Subcutaneous abdominal adipose tissue (tissue), 5 donors: ENCODE data around the gene RGS11.

Source experiments
- H3K27ac ChIP-seq: one replicate; pipeline ENCODE4 v1.7.0; 2013; ENCODE audit warnings: low read depth, mild to moderate bottlenecking, inconsistent platforms, low read length, moderate library complexity
- H3K27me3 ChIP-seq, 5 donors: one replicate each; pipeline ENCODE4 v1.7.0; 2013; ENCODE audit warnings: low read length in 5 of 5, inconsistent platforms in 1 of 5; ENCODE audit not compliant: control insufficient read depth in 5 of 5, insufficient read depth in 4 of 5
- H3K36me3 ChIP-seq, 5 donors: one replicate each; pipeline ENCODE4 v1.7.0; 2013; ENCODE audit warnings: low read length in 5 of 5; ENCODE audit not compliant: control insufficient read depth in 5 of 5, insufficient read depth in 5 of 5
- H3K4me1 ChIP-seq, 5 donors: one replicate each; pipeline ENCODE4 v1.7.0; 2013; ENCODE audit warnings: low read length in 5 of 5, mild to moderate bottlenecking in 3 of 5, moderate library complexity in 1 of 5; ENCODE audit not compliant: control insufficient read depth in 5 of 5, insufficient read depth in 5 of 5
- H3K4me3 ChIP-seq, 5 donors: one replicate each; pipeline ENCODE4 v1.7.0; 2013; ENCODE audit warnings: low read length in 5 of 5, low read depth in 1 of 5
- H3K9ac ChIP-seq, 5 donors: one replicate each; pipeline ENCODE4 v1.7.0; 2013; ENCODE audit warnings: low read length in 5 of 5, mild to moderate bottlenecking in 4 of 5, moderate library complexity in 3 of 5
- H3K9me3 ChIP-seq, 5 donors: one replicate each; pipeline ENCODE4 v1.7.0; 2013; ENCODE audit warnings: low read length in 5 of 5; ENCODE audit not compliant: control insufficient read depth in 5 of 5
- donor health status: healthy.
- donor health status: healthy.
- donor health status: healthy.
- donor health status: healthy.
- donor health status: healthy.

Gene RGS11

DNA sequence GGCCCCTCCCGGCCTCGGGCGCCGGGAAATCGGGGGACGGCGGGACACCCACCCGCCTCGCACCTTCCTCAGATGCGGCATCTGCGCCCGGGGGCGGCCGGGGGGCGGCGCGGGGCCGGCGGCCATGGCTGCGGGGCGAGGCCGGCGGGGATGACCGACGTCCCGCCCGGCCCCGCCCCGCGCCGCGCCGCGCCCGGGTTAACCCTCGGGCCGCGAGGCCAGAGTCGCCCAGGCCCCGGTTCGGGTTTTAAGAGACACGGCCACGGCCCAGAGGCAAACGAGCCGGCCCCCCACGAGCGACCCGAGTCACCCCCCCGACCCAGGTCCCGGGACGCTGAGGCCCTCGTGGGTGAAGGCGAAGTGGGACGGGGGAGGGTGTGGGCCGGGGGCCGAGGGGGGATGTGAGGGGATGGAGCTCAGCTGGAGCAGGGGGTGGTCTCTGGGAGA is at the start of gene RGS11:
Gene RGS11, minus strand, starts transcription at position 159 of the 447 bp plus-strand sequence. Its CDS starts 33 bp downstream, at position 126.
- peak within 1 kb of the TSS in 3 of 5 donors; percentile 26 to 60 (median 51) for H3K9ac ChIP-seq
- peaks cover 0 to 9% (median 0%) of the 10 kb centered on the region in 5 donors for H3K27me3 ChIP-seq
- no peaks in the 10 kb centered on the region for H3K9me3 ChIP-seq
- H3K4me3 ChIP-seq = peak within 1 kb of the TSS in 4 of 5 donors; percentile 50 to 66 (median 63)
- H3K36me3 ChIP-seq = no peaks in the 10 kb centered on the region
- no peak within 1 kb of the TSS for H3K27ac ChIP-seq
- H3K4me1 ChIP-seq = peaks cover 0 to 28% (median 25%) of the 10 kb centered on the region in 5 donors

DNA sequence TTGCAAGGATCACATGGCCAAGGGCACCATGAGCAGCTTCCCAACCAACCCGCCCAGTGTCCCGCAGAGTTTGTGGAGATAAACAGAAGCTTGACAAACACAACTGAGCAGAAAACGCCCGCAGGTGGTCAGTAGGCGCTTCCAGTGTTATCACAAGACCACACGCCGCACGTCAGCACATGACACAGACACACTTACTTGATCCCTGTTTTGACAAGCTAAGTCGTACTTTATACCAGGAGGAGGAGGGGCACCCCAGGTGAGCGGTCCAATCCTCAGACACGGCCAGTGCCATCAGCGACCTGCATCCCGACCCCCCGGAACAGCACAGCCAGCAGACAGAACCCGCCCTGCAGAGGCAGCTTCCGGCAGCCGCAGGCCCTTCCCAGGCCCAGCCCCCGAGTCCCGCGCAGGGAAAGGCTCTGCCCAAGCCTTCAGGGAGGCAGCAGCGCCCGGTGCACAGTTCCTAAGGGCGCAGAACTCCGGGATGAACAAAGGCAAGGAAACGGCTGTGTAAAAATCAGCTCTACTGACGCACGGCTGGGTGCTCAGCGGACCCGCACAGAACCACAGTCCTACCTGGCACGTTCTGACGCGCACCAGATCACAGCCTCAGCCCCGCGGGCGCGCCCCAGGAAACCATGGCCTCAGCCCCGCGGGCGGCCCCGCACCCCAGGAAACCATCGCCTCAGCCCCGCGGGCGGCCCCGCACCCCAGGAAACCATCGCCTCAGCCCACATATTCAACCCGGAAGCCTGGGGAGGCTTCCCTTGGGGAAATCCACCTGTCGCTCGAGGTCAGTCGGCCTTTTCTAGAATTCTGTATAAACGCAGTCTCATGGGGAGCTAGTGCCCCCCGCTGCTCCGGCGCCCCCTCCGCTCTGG is 48.9 kb upstream of the RGS11 start:
- Histone ChIP-seq H3K4me3 (peak overlapping the region in 2 of 5 donors; percentile 35 to 49), H3K4me1 (peaks cover 0 to 30% (median 19%) of the 10 kb centered on the region in 5 donors), H3K27ac (no peak overlapping the region), H3K9ac (peak overlapping the region in 1 of 5 donors; percentile 32), H3K27me3 (no peaks in the 10 kb centered on the region), H3K36me3 (peaks cover 0 to 8% (median 3%) of the 10 kb centered on the region in 5 donors), H3K9me3 (no peaks in the 10 kb centered on the region)

DNA sequence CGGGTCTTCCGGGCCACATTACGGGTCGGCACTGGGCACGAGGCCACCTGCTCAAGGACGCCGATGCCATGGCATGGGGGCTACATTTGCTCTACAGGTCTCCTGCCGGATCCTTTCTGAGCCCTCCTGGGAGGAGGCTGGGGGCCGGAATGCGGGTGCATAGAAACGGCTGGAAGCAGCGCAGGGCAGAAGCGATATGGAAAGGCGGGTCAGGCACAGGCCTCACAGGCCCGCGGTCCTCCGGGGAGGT is 48.4 kb upstream of the RGS11 start:
- H3K36me3 ChIP-seq = peaks cover 0 to 13% (median 8%) of the 10 kb centered on the region in 5 donors
- no peaks in the 10 kb centered on the region for H3K27me3 ChIP-seq
- no peaks in the 10 kb centered on the region for H3K9me3 ChIP-seq
- H3K27ac ChIP-seq = no peak overlapping the region
- H3K4me1 ChIP-seq = peaks cover 0 to 30% (median 19%) of the 10 kb centered on the region in 5 donors
- no peak overlapping the region for H3K9ac ChIP-seq
- no peak overlapping the region for H3K4me3 ChIP-seq

DNA sequence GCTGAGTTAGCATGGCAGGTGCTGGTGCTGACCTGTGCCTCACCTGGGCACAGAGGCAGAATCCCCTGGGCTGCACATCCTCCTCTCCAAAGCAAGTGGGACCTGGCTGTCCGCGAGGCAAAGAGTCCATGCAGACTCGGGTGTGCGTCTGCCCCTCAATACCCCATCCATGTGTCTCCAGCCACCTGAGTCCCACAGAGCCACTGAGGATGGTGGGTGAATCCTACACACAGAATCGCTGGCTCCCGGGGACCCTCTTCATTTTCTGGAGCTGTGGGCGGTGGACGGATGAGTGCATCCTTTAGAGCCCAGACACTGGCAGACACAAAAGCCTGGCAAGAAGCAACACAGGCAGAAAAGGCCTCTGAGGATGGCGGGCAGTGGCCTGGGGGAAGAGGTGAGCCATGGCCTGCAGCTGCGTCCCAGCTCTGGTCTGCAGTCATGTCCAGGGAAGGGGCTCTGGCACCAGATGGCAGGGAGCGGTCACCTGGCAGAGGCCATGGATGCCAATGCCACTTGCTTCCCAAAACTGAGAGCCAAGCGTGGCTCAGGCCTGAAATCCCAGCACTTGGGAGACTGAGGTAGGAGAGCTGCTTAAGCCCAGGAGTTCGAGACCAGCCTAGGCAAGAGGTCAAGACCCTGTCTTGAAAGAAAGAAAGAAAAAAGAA is 46.9 kb upstream of the RGS11 start:
- H3K9ac ChIP-seq = no peak overlapping the region
- no peaks in the 10 kb centered on the region for H3K9me3 ChIP-seq
- H3K27me3 ChIP-seq = no peaks in the 10 kb centered on the region
- peaks cover 0 to 25% (median 13%) of the 10 kb centered on the region in 5 donors for H3K4me1 ChIP-seq
- H3K27ac ChIP-seq = no peak overlapping the region
- peaks cover 0 to 22% (median 20%) of the 10 kb centered on the region in 5 donors for H3K36me3 ChIP-seq
- H3K4me3 ChIP-seq = no peak overlapping the region

DNA sequence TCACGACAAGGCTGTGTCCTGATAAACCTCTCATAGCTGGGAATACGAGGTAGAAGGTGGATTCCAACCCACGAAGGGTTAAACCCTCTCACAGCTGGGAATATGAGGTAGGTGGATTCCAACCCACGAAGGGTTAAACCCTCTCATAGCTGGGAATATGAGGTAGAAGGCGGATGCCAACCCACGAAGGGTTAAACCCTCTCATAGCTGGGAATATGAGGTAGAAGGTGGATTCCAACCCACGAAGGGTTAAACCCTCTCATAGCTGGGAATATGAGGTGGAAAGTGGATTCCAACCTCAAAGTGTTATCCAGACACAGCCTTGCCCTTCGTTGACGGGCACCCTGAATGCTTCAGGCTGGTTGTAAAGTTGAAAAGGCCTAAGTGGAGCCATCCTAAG is 45.8 kb upstream of the RGS11 start:
- no peak overlapping the region for H3K9ac ChIP-seq

DNA sequence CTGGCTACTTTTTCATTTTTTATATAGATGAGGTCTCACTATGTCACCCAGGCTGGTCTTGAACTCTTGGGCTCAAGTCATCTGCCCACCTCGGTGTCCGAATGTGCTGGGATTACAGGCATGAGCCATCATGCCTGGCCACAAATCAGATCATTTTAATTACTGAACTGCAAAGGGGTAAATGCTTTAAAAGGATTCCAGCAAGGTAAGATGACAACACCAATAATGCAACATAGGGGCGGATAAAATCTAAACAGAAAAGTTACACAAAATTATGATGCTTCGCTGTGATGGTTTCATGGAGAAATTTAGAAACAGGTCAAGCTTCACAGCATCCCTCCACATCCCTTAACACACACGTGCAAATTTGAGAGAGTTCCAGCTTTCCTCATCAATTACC is 44.5 kb upstream of the RGS11 start:
- peaks cover 0 to 11% (median under 1%) of the 10 kb centered on the region in 5 donors for H3K4me1 ChIP-seq
- H3K27ac ChIP-seq = no peak overlapping the region
- no peaks in the 10 kb centered on the region for H3K27me3 ChIP-seq
- H3K9ac ChIP-seq = no peak overlapping the region
- no peaks in the 10 kb centered on the region for H3K9me3 ChIP-seq
- peaks cover 0 to 24% (median 23%) of the 10 kb centered on the region in 5 donors for H3K36me3 ChIP-seq
- H3K4me3 ChIP-seq = no peak overlapping the region

More for the DNA sequence above, 45.8 kb upstream of the RGS11 start:
- H3K4me3 ChIP-seq = no peak overlapping the region
- H3K9me3 ChIP-seq = no peaks in the 10 kb centered on the region
- no peaks in the 10 kb centered on the region for H3K27me3 ChIP-seq
- H3K27ac ChIP-seq = no peak overlapping the region
- H3K36me3 ChIP-seq = peaks cover 0 to 24% (median 23%) of the 10 kb centered on the region in 5 donors
- H3K4me1 ChIP-seq = peaks cover 0 to 18% (median 7%) of the 10 kb centered on the region in 5 donors

DNA sequence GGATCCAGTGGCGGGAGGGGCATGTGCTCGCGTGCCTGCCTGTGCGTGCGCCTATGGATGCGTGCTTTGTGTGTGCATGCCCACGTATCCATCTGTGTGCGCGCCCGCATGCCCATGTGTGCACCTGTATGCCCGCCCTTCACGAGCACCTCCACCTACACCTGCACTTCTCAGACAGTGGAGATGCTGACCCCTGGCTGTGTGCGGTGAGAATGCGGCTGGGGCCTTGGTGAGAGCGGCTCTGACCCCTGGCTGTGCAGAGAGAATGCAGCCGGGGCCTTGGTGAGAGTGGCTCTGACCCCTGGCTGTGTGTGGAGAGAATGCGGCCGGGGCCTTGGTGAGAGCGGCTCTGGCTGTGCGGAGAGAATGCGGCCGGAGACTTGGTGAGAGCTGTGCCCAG is 42.9 kb upstream of the RGS11 start:
- no peaks in the 10 kb centered on the region for H3K9me3 ChIP-seq
- H3K9ac ChIP-seq = no peak overlapping the region
- H3K27ac ChIP-seq = no peak overlapping the region
- no peaks in the 10 kb centered on the region for H3K4me1 ChIP-seq
- no peaks in the 10 kb centered on the region for H3K27me3 ChIP-seq
- H3K4me3 ChIP-seq = no peak overlapping the region
- peaks cover 0 to 34% (median 33%) of the 10 kb centered on the region in 5 donors for H3K36me3 ChIP-seq

DNA sequence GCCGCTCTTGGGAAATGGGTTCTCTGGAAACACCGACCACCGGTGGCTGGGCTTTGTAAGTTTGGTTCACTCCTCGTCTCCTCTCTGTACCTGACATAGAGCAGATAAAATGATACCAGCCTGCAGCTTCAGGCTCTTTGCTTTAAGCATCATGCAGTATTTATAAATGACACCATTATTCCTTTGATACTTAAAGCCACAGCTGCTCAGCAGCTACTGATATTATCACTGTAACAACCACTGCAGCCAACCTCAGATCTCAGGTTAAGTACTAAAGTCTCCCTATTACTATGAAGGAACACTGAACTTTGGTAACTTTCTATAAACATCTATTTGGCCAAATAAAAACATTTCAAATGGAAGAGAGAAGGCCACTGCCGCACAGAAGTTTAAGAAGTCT is 41.8 kb upstream of the RGS11 start:
- H3K27me3 ChIP-seq = no peaks in the 10 kb centered on the region
- no peaks in the 10 kb centered on the region for H3K9me3 ChIP-seq
- no peaks in the 10 kb centered on the region for H3K4me1 ChIP-seq
- no peak overlapping the region for H3K9ac ChIP-seq
- peaks cover 0 to 44% (median 43%) of the 10 kb centered on the region in 5 donors for H3K36me3 ChIP-seq
- H3K4me3 ChIP-seq = no peak overlapping the region
- no peak overlapping the region for H3K27ac ChIP-seq

DNA sequence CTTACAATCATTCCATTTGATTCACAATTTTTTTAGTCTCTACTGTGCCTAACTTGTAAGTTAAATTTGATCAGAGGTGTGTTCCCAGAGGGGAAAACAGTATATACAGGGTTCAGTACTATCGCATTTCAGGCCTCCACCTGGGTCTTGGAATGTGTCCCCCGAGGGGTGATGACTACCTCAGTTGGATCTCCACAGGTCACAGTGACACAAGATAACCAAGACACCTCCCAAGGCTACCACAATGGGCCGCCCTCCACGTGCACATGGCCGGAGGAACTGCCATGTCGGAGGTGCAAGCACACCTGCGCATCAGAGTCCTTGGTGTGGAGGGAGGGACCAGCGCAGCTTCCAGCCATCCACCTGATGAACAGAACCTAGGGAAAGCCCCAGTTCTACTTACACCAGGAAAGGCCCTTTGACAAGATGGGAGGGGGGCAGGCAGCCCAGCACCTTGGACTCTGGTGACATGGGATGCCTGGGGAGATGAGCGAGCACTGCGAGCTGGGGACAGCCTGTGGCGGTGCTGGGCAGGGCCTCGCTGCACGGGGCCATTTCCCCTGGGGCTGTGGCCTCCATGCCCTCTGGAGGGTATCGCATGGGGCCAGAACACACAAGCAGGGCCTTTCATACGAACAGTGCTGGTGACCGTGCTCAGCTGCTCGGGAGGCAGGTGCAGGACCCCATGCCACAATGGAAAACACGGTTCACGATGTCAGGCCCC is 41.2 kb upstream of the RGS11 start:
- Histone ChIP-seq H3K9me3 (no peaks in the 10 kb centered on the region), H3K27me3 (no peaks in the 10 kb centered on the region), H3K4me3 (no peak overlapping the region), H3K36me3 (peaks cover 0 to 45% (median 39%) of the 10 kb centered on the region in 5 donors), H3K27ac (no peak overlapping the region), H3K4me1 (no peaks in the 10 kb centered on the region), H3K9ac (no peak overlapping the region)
